WTC11 (cell line): Measurements from ENCODE around the gene ZNF142. TPM values are rescaled to one million over a fixed set of nuclear protein-coding genes. Genes with fewer than 3 reads are reported as not detected.

Experiments
- ATAC-seq: fragments of 200-7000 bp; cut with Tn5 transposase; 2 replicates; pipeline ENCODE4 v1.10.0; 2021; ENCODE audit warnings: mild to moderate bottlenecking, moderate library complexity
- CTCF ChIA-PET: fragments of 300-600 bp; sonication (Branson Sonifier 250); formaldehyde crosslinking; loops from one replicate; lab custom pipeline; 2021; ENCODE audit warnings: antibody characterized with exemption; lab: Charles Lee
- POLR2A ChIA-PET: fragments of 350-600 bp; sonication (Branson Sonifier 250); formaldehyde crosslinking; loops from one replicate; lab custom pipeline; 2021; ENCODE audit warnings: antibody characterized with exemption; lab: Charles Lee
- DNase-seq: peaks from one replicate; pipeline ENCODE4 v3.0.0; 2021; ENCODE audit warnings: low spot score
- H3K27ac Mint-ChIP-seq: 2 replicates; pipeline ENCODE4 v1.8.0; 2021; ENCODE audit warnings: mixed read lengths
- H3K27me3 Mint-ChIP-seq: 2 replicates; pipeline ENCODE4 v1.8.0; 2021; ENCODE audit warnings: low read depth, mild to moderate bottlenecking, moderate library complexity, mixed read lengths
- H3K36me3 Mint-ChIP-seq: 2 replicates; pipeline ENCODE4 v1.8.0; 2021; ENCODE audit warnings: mixed read lengths
- H3K4me1 Mint-ChIP-seq: 2 replicates; pipeline ENCODE4 v1.8.0; 2022; ENCODE audit warnings: mixed read lengths
- H3K4me3 Mint-ChIP-seq: 2 replicates; pipeline ENCODE4 v1.8.0; 2021; ENCODE audit warnings: mild to moderate bottlenecking, moderate library complexity, mixed read lengths
- H3K9me3 Mint-ChIP-seq: 2 replicates; pipeline ENCODE4 v1.8.0; 2021; ENCODE audit warnings: mixed read lengths
- AFF4 ChIP-seq: sonication (generic); formaldehyde crosslinking; IDR thresholded peaks from 2 replicates; pipeline ENCODE4 v1.8.1; 2023; ENCODE audit warnings: mild to moderate bottlenecking, missing genetic modification reagents, borderline replicate concordance
- CREB1 ChIP-seq: sonication (generic); formaldehyde crosslinking; IDR thresholded peaks from 2 replicates; pipeline ENCODE4 v1.8.0; 2023; ENCODE audit warnings: mild to moderate bottlenecking, missing genetic modification reagents
- CREM ChIP-seq: sonication (generic); formaldehyde crosslinking; IDR thresholded peaks from 2 replicates; pipeline ENCODE4 v1.8.1; 2022; ENCODE audit warnings: mild to moderate bottlenecking, missing genetic modification reagents, moderate library complexity
- CTCF ChIP-seq: fragments of 200-600 bp; IDR thresholded peaks from 2 replicates; pipeline ENCODE4 v1.8.0; 2022; ENCODE audit warnings: antibody characterized with exemption
- ESRRA ChIP-seq: sonication (generic); formaldehyde crosslinking; IDR thresholded peaks from 2 replicates; pipeline ENCODE4 v1.8.1; 2022; ENCODE audit warnings: mild to moderate bottlenecking, missing genetic modification reagents, borderline replicate concordance
- JAZF1 ChIP-seq: fragments of 250-450 bp; sonication (Bioruptor Pico); IDR thresholded peaks from 2 replicates; pipeline ENCODE4 v1.9.0; 2021; ENCODE audit warnings: moderate library complexity, mild to moderate bottlenecking, inconsistent platforms
- NFYB ChIP-seq: sonication (generic); formaldehyde crosslinking; conservative IDR thresholded peaks from 2 replicates; pipeline ENCODE4 v1.8.0; 2022; ENCODE audit warnings: low read depth, missing genetic modification reagents
- PRRX2 ChIP-seq: fragments of 250-450 bp; sonication (Bioruptor Pico); IDR thresholded peaks from 2 replicates; pipeline ENCODE4 v1.8.0; 2021; ENCODE audit warnings: mild to moderate bottlenecking
- SMAD3 ChIP-seq: sonication (generic); formaldehyde crosslinking; IDR thresholded peaks from 2 replicates; pipeline ENCODE4 v1.8.0; 2022; ENCODE audit warnings: missing genetic modification reagents, mild to moderate bottlenecking, borderline replicate concordance
- ZNF232 ChIP-seq: sonication (generic); formaldehyde crosslinking; IDR thresholded peaks from 2 replicates; pipeline ENCODE4 v1.8.0; 2022; ENCODE audit warnings: mild to moderate bottlenecking, missing genetic modification reagents
- ZNF263 ChIP-seq: sonication (generic); formaldehyde crosslinking; IDR thresholded peaks from 2 replicates; pipeline ENCODE4 v1.8.1; 2022; ENCODE audit warnings: low read depth, mild to moderate bottlenecking, moderate library complexity, missing genetic modification reagents
- ZNF281 ChIP-seq: sonication (generic); formaldehyde crosslinking; IDR thresholded peaks from 2 replicates; pipeline ENCODE4 v1.8.0; 2023; ENCODE audit warnings: mild to moderate bottlenecking, missing genetic modification reagents
- ZNF671 ChIP-seq: fragments of 250-450 bp; sonication (Bioruptor Pico); IDR thresholded peaks from 2 replicates; pipeline ENCODE4 v1.8.0; 2021; ENCODE audit warnings: mild to moderate bottlenecking
- ZSCAN18 ChIP-seq: fragments of 250-450 bp; sonication (Bioruptor Pico); IDR thresholded peaks from 2 replicates; pipeline ENCODE4 v2.1.2; 2022; ENCODE audit warnings: mild to moderate bottlenecking, moderate library complexity
- total RNA-seq: library from RNA; stranded (reverse); gene quantifications from 3 replicates; pipeline ENCODE4 v1.2.3, GENCODE V29; 2021
- TF ChIP-seq, protein P1 (sequence below): sonication (generic); formaldehyde crosslinking; IDR thresholded peaks from 2 replicates; pipeline ENCODE4 v1.8.0; 2023; ENCODE audit warnings: missing genetic modification reagents
- TF ChIP-seq, protein P2 (sequence below): sonication (generic); formaldehyde crosslinking; IDR thresholded peaks from 2 replicates; pipeline ENCODE4 v1.8.0; 2023; ENCODE audit warnings: missing genetic modification reagents, mild to moderate bottlenecking, borderline replicate concordance

ZNF142 gene
- total RNA-seq, 1 experiment from 2014 or later = 33.5 TPM

GRCh38 chr2:218648787-218649100, 10.7 kb downstream of the ZNF142 start:
- CTCF ChIA-PET = interaction anchor here (1.3 to 1.4 kb wide), 2 partner anchors 10 to 41 kb away, joined by 4 to 12 read pairs; partner anchors contain the start of genes BCS1L, PLCD4 and ZNF142

DNA sequence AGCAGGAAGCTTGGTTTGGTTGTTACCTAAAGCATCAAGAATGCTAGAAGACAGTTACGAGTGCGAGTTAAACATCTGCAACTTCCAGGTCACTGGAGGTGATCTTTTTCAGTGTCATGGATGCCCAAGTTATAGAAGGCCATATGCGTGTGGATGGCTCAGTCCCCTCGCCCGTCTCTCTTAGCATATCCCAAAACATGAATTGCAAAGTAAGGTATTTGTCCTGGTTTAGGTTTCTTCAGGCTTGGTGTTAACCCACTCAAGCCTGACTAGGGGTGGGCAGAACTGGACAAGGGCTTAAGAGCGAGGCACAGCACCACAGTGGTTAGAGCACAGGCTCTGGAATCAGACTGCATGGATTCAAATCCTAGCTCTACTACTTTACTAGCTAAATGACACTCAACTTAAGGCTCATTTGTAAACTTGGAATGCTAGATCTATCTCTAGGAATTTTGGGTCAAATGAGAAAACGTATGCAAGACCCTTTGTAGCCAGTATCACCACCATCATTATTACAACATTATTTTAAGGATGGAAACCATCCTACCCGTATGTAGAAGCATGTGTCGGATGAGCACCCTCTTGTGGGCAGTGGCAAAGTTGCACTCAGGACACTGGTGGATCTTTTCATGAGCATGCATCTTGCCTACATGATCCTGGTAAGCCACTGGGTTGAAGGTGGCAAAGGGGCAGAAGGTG, 11.2 kb downstream of the ZNF142 start:
- ChIA-PET POLR2A (no interaction called here), CTCF (interaction anchor here (1.3 to 1.4 kb wide), 2 partner anchors 11 to 40 kb away, joined by 4 to 12 read pairs; partner anchors contain the start of genes BCS1L, PLCD4 and ZNF142)
- Mint-ChIP-seq H3K4me1 (no peaks in the 10 kb centered on the region), H3K27ac (no peak overlapping the region), H3K36me3 (peaks cover 62% of the 10 kb centered on the region), H3K27me3 (no peaks in the 10 kb centered on the region), H3K4me3 (no peak overlapping the region), H3K9me3 (no peaks in the 10 kb centered on the region)
- TF ChIP-seq CTCF = peak; percentile 54; the same call in 1 of the 2 replicates
- no peak for TF ChIP-seq SMAD3 (CRISPR knock-in tag)
- peak; percentile 87 for ATAC-seq
- peak; percentile 64 for DNase-seq

More at GRCh38 chr2:218648787-218649100, 10.7 kb downstream of the ZNF142 start:
- TF ChIP-seq ZNF232 (no peak), ZNF281 (CRISPR knock-in tag) (no peak), ZNF671 (CRISPR knock-in tag) (no peak), ESRRA (CRISPR knock-in tag) (no peak), ZSCAN18 (CRISPR knock-in tag) (no peak), PRRX2 (no peak), CREM (CRISPR knock-in tag) (no peak), ZNF263 (CRISPR knock-in tag) (no peak), JAZF1 (no peak), CREB1 (no peak)
- Mint-ChIP-seq H3K27me3 (no peaks in the 10 kb centered on the region), H3K9me3 (no peaks in the 10 kb centered on the region), H3K36me3 (peaks cover 62% of the 10 kb centered on the region), H3K27ac (no peak overlapping the region), H3K4me3 (no peak overlapping the region), H3K4me1 (no peaks in the 10 kb centered on the region)
- no peak for DNase-seq
- POLR2A ChIA-PET = no interaction called here
- peak; percentile 11; the same call in 1 of the 2 replicates for ATAC-seq

- H3K9me3 Mint-ChIP-seq = no peaks in the 10 kb centered on the region
- peaks cover 55% of the 10 kb centered on the region for H3K36me3 Mint-ChIP-seq
- H3K27me3 Mint-ChIP-seq = no peaks in the 10 kb centered on the region
- no peaks in the 10 kb centered on the region for H3K4me1 Mint-ChIP-seq
- H3K27ac Mint-ChIP-seq = no peak overlapping the region
- POLR2A ChIA-PET = no interaction called here
- H3K4me3 Mint-ChIP-seq = no peak overlapping the region
- CTCF ChIA-PET = no interaction called here
- ATAC-seq (no peak), DNase-seq (no peak)
- TF ChIP-seq, protein P1, sequence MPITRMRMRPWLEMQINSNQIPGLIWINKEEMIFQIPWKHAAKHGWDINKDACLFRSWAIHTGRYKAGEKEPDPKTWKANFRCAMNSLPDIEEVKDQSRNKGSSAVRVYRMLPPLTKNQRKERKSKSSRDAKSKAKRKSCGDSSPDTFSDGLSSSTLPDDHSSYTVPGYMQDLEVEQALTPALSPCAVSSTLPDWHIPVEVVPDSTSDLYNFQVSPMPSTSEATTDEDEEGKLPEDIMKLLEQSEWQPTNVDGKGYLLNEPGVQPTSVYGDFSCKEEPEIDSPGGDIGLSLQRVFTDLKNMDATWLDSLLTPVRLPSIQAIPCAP = no peak
- TF ChIP-seq NFYB (CRISPR knock-in tag) (no peak), AFF4 (CRISPR knock-in tag) (no peak)
- TF ChIP-seq, protein P2, sequence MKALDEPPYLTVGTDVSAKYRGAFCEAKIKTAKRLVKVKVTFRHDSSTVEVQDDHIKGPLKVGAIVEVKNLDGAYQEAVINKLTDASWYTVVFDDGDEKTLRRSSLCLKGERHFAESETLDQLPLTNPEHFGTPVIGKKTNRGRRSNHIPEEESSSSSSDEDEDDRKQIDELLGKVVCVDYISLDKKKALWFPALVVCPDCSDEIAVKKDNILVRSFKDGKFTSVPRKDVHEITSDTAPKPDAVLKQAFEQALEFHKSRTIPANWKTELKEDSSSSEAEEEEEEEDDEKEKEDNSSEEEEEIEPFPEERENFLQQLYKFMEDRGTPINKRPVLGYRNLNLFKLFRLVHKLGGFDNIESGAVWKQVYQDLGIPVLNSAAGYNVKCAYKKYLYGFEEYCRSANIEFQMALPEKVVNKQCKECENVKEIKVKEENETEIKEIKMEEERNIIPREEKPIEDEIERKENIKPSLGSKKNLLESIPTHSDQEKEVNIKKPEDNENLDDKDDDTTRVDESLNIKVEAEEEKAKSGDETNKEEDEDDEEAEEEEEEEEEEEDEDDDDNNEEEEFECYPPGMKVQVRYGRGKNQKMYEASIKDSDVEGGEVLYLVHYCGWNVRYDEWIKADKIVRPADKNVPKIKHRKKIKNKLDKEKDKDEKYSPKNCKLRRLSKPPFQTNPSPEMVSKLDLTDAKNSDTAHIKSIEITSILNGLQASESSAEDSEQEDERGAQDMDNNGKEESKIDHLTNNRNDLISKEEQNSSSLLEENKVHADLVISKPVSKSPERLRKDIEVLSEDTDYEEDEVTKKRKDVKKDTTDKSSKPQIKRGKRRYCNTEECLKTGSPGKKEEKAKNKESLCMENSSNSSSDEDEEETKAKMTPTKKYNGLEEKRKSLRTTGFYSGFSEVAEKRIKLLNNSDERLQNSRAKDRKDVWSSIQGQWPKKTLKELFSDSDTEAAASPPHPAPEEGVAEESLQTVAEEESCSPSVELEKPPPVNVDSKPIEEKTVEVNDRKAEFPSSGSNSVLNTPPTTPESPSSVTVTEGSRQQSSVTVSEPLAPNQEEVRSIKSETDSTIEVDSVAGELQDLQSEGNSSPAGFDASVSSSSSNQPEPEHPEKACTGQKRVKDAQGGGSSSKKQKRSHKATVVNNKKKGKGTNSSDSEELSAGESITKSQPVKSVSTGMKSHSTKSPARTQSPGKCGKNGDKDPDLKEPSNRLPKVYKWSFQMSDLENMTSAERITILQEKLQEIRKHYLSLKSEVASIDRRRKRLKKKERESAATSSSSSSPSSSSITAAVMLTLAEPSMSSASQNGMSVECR (CRISPR knock-in tag) = no peak
These were observed 14.3 kb downstream of the ZNF142 start for GRCh38 chr2:218645126-218645525.
